ENCODE measurements around the gene GATA2. TPM values are rescaled to one million over a fixed set of nuclear protein-coding genes. Genes with fewer than 3 reads are reported as not detected.
A peak's percentile ranks its signal among the peaks of the same experiment; 100 is the strongest.

GATA2 gene
- total and polyA plus RNA-seq, 2 of the 13 experiments (the other 11 are each of a cell fraction or from before 2014, with no cell fraction given) = 3.5 to 6.2 TPM

DNA sequence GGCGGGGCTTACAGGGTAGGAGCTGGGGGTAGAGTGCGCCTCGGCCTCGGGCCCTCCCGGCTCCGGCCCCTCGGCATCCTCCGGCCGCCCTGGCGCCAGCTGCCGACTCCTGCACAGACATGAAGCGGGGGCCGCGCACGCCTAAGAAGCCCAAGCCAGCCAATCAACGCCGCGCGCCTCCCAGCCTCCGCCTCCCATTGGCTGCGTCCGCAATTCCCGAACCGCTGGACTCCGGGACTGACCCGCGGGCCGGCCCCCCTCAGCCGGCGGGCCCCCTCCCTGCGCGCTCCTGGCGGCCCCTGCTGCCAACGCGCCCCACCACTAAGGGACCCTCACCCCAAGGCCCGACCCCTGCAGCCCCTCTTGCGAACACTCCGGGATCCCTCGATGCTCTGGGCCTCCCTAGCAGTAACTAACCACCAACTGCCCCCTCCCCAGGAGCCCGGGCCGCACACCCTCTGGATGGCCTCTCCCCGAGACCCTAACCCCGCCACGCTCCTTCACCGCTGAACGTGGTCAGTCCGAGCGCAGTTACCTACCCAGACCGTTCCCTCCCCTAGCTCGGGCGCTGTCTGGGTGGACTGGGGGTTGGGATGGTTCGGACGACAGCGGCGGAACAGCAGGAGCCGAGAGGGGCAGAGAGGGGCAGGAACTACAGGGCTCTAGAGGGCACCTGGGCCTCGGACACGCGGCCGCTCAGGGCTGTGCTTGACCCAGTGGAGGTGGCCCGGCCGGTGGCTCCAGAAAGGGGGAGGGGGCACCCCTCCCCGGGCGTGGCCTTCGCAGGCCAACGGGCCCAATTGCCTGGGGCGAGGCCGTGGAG is 5.0 kb downstream of the GATA2 start (continued):
- TF ChIP-seq, protein P1, sequence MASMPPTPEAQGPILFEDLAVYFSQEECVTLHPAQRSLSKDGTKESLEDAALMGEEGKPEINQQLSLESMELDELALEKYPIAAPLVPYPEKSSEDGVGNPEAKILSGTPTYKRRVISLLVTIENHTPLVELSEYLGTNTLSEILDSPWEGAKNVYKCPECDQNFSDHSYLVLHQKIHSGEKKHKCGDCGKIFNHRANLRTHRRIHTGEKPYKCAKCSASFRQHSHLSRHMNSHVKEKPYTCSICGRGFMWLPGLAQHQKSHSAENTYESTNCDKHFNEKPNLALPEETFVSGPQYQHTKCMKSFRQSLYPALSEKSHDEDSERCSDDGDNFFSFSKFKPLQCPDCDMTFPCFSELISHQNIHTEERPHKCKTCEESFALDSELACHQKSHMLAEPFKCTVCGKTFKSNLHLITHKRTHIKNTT (CRISPR knock-in tag; IDR thresholded peaks at IDR 0.05) = no peak
- TF ChIP-seq, protein P2, sequence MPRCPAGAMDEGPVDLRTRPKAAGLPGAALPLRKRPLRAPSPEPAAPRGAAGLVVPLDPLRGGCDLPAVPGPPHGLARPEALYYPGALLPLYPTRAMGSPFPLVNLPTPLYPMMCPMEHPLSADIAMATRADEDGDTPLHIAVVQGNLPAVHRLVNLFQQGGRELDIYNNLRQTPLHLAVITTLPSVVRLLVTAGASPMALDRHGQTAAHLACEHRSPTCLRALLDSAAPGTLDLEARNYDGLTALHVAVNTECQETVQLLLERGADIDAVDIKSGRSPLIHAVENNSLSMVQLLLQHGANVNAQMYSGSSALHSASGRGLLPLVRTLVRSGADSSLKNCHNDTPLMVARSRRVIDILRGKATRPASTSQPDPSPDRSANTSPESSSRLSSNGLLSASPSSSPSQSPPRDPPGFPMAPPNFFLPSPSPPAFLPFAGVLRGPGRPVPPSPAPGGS (CRISPR knock-in tag; IDR thresholded peaks at IDR 0.05) = no peak; the same call in 1 of the 2 replicates
- 0 out of 2 replicates have a peak, but pooled peaks have one; percentile 7 for TF ChIP-seq ZNF598 (CRISPR knock-in tag; IDR thresholded peaks at IDR 0.05; ENCODE audit: borderline replicate concordance)
- no peak for TF ChIP-seq ZNF781 (CRISPR knock-in tag; IDR thresholded peaks at IDR 0.05; ENCODE audit: borderline replicate concordance, not compliant biosample characterization)
- TF ChIP-seq ZMYM2 (CRISPR knock-in tag; IDR thresholded peaks at IDR 0.05) = peak; percentile 12; the same call in 1 of the 2 replicates
- no peak for TF ChIP-seq NBN (conservative IDR thresholded peaks at IDR 0.05)
- no peak for TF ChIP-seq SMARCE1 (IDR thresholded peaks at IDR 0.05; ENCODE audit: borderline replicate concordance)
- TF ChIP-seq, protein P3, sequence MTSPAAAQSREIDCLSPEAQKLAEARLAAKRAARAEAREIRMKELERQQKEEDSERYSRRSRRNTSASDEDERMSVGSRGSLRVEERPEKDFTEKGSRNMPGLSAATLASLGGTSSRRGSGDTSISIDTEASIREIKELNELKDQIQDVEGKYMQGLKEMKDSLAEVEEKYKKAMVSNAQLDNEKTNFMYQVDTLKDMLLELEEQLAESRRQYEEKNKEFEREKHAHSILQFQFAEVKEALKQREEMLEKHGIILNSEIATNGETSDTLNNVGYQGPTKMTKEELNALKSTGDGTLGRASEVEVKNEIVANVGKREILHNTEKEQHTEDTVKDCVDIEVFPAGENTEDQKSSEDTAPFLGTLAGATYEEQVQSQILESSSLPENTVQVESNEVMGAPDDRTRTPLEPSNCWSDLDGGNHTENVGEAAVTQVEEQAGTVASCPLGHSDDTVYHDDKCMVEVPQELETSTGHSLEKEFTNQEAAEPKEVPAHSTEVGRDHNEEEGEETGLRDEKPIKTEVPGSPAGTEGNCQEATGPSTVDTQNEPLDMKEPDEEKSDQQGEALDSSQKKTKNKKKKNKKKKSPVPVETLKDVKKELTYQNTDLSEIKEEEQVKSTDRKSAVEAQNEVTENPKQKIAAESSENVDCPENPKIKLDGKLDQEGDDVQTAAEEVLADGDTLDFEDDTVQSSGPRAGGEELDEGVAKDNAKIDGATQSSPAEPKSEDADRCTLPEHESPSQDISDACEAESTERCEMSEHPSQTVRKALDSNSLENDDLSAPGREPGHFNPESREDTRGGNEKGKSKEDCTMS (CRISPR knock-in tag; conservative IDR thresholded peaks at IDR 0.05) = no peak
- TF ChIP-seq HNF4A (CRISPR knock-in tag; IDR thresholded peaks at IDR 0.05) = peak; percentile 36; the same call in 1 of the 2 replicates
- TF ChIP-seq, protein P4, sequence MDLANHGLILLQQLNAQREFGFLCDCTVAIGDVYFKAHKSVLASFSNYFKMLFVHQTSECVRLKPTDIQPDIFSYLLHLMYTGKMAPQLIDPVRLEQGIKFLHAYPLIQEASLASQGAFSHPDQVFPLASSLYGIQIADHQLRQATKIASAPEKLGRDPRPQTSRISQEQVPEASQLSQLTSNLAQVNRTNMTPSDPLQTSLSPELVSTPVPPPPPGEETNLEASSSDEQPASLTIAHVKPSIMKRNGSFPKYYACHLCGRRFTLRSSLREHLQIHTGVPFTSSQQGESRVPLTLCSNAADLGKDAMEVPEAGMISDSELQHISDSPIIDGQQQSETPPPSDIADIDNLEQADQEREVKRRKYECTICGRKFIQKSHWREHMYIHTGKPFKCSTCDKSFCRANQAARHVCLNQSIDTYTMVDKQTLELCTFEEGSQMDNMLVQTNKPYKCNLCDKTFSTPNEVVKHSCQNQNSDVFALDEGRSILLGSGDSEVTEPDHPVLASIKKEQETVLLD (CRISPR knock-in tag; IDR thresholded peaks at IDR 0.05; ENCODE audit: low read depth) = no peak
- TF ChIP-seq RBM22 (optimal IDR thresholded peaks at IDR 0.05; ENCODE audit: low read length) = no peak
- no peak for TF ChIP-seq ARNTL (CRISPR knock-in tag; IDR thresholded peaks at IDR 0.05)
- TF ChIP-seq ZNF121 (CRISPR knock-in tag; IDR thresholded peaks at IDR 0.05) = 0 out of 2 replicates have a peak, but pooled peaks have one; percentile 58
- TF ChIP-seq, protein P5, sequence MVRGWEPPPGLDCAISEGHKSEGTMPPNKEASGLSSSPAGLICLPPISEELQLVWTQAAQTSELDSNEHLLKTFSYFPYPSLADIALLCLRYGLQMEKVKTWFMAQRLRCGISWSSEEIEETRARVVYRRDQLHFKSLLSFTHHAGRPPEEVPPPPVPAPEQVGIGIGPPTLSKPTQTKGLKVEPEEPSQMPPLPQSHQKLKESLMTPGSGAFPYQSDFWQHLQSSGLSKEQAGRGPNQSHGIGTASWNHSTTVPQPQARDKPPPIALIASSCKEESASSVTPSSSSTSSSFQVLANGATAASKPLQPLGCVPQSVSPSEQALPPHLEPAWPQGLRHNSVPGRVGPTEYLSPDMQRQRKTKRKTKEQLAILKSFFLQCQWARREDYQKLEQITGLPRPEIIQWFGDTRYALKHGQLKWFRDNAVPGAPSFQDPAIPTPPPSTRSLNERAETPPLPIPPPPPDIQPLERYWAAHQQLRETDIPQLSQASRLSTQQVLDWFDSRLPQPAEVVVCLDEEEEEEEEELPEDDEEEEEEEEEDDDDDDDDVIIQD (CRISPR knock-in tag; IDR thresholded peaks at IDR 0.05; ENCODE audit: low read depth) = no peak
- TF ChIP-seq KAT2B (IDR thresholded peaks at IDR 0.05; ENCODE audit: borderline replicate concordance, low read depth, low read length) = no peak
- no peak for TF ChIP-seq ZNF567 (CRISPR knock-in tag; IDR thresholded peaks at IDR 0.05; ENCODE audit: borderline replicate concordance)
- TF ChIP-seq XRCC5 (optimal IDR thresholded peaks at IDR 0.05; ENCODE audit: low read length) = peak; percentile 8
- TF ChIP-seq, protein P6, sequence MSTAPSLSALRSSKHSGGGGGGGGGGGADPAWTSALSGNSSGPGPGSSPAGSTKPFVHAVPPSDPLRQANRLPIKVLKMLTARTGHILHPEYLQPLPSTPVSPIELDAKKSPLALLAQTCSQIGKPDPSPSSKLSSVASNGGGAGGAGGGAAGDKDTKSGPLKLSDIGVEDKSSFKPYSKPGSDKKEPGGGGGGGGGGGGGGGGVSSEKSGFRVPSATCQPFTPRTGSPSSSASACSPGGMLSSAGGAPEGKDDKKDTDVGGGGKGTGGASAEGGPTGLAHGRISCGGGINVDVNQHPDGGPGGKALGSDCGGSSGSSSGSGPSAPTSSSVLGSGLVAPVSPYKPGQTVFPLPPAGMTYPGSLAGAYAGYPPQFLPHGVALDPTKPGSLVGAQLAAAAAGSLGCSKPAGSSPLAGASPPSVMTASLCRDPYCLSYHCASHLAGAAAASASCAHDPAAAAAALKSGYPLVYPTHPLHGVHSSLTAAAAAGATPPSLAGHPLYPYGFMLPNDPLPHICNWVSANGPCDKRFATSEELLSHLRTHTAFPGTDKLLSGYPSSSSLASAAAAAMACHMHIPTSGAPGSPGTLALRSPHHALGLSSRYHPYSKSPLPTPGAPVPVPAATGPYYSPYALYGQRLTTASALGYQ (CRISPR knock-in tag; IDR thresholded peaks at IDR 0.05) = no peak
